SK-N-MC (cell line): ENCODE data around the gene COL13A1.

ENCODE experiments used
- EZH2 ChIP-seq: fragments of 200-600 bp; sonication (generic); IDR thresholded peaks from one replicate; pipeline ENCODE4 v1.6.1; 2017; ENCODE audit warnings: antibody characterized with exemption
- POLR2AphosphoS5 ChIP-seq: IDR thresholded peaks from 2 replicates; pipeline ENCODE4 v1.6.1; 2012; ENCODE audit warnings: mild to moderate bottlenecking, low read depth, low read length, borderline replicate concordance

DNA sequence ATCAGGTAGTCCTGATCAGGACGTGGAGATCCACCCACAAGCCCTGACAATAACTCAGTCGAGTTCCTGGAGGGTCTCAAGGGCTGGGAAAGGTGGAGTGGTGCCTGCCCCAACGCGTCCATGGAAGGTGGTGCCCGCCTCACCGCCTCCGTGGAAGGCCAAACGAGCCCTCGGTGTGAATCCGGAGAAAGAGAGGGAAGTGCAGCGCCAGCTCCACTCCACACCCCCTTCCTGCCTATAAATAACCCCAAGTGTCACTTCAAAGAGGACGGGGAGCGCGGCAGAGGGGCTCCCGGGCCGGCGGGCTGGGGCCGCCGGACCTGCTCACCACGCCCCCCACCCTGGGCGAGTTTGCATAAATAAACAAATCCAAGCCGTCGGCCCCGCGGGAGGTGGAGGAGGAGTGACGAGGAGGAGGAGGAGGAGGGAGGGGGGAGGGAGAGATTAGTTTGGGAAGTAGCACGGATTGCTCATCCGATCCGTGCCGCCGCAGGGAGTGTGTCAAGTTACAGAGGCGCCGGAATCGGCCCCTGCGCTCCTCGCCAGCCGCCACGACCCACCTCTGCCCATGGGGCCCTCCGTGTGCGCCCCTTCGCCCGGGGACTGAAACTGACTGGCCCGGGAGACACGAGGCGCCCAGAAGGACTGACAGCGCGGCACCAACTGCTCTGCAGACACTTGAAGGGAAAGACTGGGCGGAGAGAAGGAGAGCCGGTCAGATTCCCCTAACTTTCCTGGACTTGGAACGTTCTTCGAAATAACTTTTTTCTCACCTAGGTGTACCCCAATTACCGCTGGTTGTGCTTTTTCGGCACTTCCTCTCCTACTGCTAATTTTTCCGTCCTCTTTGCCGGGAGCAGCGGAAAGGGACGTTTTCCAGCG is at the start of gene COL13A1:
- TF ChIP-seq POLR2AphosphoS5 (no peak), EZH2 (no peak)
